NCI-H2081 treated with DMSO at 0.1 percent for 48 hours (cell line): ENCODE data around the gene DOCK3.

Experiments used
- DNase-seq: peaks from one replicate; lab custom pipeline; 2025; lab: John Stamatoyannopoulos, UW

DOCK3 gene

GRCh38 chr3:51429138-51429537, 754.4 kb downstream of the DOCK3 start:
- no peak for DNase-seq
